Right ventricle myocardium superior (tissue), 1 donor: ENCODE measurements around the gene UTF1. TPM values are rescaled to one million over a fixed set of nuclear protein-coding genes. Genes with fewer than 3 reads are reported as not detected.

Experiments
- ATAC-seq: fragments of 200-7000 bp; cut with Tn5 transposase; one replicate; pipeline ENCODE4 v1.9.1; 2020; ENCODE audit warnings: mild to moderate bottlenecking; ENCODE audit not compliant: poor library complexity
- DNase-seq: peaks from one replicate; pipeline ENCODE4 v3.0.0-alpha.2; 2020
- intact Hi-C: fragments of 100-400 bp; cut with DNase I; formaldehyde crosslinking; loops from one replicate; pipeline ENCODE4 v1.11.2; 2022
- long read RNA-seq: library from polyadenylated mRNA; unstranded; transcript quantifications from one replicate; pipeline ENCODE4 v2.0.0, GENCODE V29; 2021
- total RNA-seq: library from RNA; stranded (reverse); fragmentation: NEBNext Ultra II Directional; extraction: Animal tissue kit (Norgen Biotek cat#: 25700); gene quantifications from one replicate; pipeline ENCODE4 v1.2.1, GENCODE V29; 2021
- donor health status: DM: no; HTN: yes; CAD: no; lungs with severe emphysema.

UTF1 gene, protein sequence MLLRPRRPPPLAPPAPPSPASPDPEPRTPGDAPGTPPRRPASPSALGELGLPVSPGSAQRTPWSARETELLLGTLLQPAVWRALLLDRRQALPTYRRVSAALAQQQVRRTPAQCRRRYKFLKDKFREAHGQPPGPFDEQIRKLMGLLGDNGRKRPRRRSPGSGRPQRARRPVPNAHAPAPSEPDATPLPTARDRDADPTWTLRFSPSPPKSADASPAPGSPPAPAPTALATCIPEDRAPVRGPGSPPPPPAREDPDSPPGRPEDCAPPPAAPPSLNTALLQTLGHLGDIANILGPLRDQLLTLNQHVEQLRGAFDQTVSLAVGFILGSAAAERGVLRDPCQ
- total RNA-seq = not detected
- long read RNA-seq = 0 reads

DNA sequence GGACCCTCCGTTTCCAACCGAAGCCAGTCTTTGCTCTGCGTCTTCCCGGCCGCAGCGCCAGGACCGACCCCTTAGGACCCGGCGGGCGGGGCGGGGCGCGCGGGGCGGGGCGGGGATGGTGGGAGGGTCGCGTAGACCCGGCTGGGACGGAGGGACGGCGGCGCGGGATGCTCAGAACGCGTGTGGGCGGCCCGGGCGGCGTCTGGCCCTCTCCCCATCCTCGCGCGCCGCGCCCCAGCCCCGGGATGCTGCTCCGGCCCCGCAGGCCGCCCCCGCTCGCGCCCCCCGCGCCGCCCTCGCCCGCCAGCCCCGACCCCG is at the start of gene UTF1:
UTF1 (plus strand) TSS at position 174 of the 318 bp plus-strand sequence; CDS start at position 246, 72 bp downstream.
- intact Hi-C loops = no loop called here
- no peak for ATAC-seq
- no peak for DNase-seq

DNA sequence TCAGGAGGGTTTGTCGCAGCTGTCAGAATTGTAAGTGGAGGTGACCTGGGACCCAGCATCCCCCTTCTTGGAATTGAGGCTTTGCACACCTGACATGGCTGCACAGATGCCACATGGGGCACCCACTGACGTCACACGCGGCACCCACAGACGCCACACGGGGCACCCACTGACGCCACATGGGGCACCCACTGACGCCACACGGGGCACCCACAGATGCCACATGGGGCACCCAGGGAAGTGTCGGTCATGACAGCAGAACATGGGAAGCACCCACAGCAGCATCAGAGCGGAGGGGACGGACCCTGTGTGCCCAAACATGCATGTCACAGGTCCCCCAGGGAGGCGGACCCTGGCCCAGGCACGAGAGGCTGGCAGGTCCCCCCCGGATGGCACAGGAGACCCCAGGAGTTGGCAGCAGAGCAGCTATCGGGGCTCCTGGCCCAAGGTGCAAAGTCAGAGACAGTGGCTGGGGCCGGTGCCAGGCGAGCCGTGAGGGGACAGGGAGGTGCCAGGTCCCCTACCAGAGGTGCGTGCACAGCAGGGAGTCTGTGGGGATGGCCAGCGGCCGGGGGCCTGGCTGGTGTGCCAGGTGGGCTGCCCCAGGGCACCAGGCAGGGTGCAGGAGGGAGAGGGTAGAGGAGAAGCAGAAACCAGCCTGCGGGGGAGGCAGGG is 48.9 kb upstream of the UTF1 start:
- ATAC-seq (no peak), DNase-seq (peak; percentile 22)
- intact Hi-C loops = no loop called here

DNA sequence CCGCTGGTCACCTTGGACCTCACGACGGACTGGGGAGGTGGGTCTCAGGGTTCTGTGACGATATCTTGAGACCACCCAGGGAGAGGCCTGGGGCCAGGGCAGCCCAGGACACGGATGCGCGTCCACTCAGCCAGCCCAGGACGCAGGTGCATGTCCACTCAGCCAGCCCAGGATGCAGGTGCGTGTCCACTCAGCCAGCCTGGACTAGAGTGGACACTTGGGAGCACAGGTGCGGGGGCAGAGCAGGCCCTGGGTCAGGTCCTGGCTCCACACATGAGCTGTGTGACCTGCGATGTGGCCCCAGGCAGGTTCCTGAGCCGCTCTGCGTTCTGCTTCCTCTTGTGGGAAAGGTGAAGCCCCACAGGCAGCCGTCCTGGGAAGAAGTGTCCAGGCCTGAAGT is 47.8 kb upstream of the UTF1 start:
- ATAC-seq (no peak), DNase-seq (peak; percentile 14)
- intact Hi-C loops = no loop called here

DNA sequence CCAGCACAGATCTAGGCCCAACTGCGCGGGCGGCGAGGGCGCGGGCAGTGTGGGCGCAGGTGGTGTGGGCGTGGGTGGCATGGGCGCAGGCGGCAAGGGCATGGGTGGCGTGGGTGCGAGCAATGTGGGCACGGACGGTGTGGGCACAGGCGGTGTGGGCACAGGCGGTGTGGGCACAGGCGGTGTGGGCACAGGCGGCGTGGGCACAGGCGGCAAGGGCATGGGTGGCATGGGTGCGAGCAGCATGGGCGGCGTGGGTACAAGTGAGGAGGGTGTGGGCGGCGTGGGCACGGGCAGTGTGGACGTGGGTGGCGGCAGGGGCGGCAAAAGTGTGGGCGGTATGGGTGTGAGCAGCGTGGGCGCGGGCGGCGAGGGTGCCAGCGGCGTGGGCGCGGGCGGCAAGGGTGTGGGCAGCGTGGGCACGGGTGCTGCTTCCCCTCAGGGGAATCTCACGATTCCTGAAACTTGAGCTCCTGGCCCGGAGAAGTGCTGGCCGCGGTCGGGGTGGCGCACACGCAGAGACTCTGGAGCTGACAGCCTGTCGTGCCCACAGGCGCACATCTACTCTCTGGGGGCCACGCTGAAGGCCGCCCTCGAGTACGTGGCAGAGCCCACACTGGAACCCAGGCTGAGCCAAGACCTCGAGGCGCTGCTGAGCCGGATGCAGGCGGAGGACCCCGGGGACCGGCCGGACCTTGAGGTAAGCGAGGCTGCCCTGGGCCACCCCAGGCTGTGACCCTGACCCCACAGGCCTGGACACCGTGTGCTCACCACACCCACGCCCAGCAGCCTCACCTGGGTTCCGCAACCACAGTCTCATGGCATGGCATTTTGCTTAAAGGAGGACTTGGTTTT is 47.0 kb upstream of the UTF1 start:
- no peak for ATAC-seq
- DNase-seq = no peak
- intact Hi-C loops = no loop called here

DNA sequence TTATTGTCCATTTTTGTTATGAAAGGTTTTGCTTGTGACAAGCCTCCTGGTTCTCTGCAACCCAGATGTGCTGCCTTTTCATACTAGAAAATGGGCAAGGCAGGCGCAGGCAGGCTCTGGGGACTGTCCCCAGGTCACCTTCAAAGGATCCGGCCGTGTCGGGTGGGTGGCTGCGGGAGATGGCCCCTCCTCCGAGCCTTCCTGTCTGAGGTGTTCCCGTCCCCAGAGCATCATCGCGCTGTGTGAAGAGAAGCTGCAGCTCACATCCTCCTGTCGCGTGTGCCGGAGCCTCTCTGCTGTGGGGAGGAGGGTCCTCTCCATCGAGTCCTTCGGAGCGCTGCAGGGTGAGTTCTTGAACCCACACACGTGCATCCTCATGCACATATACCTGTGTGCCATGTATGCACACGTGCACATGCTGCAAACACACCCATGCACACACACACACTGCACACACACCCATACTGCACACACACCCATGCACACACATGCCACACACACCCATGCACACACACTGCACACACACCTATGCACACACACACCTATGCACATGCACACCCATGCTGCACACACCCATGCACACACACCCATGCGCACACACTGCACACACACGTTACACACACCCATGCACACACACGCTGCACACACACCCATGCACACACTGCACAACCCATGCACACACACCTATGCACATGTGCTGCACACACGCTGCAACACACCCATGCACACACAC is 46.2 kb upstream of the UTF1 start:
- no peak for DNase-seq
- no peak for ATAC-seq
- intact Hi-C loops = no loop called here

DNA sequence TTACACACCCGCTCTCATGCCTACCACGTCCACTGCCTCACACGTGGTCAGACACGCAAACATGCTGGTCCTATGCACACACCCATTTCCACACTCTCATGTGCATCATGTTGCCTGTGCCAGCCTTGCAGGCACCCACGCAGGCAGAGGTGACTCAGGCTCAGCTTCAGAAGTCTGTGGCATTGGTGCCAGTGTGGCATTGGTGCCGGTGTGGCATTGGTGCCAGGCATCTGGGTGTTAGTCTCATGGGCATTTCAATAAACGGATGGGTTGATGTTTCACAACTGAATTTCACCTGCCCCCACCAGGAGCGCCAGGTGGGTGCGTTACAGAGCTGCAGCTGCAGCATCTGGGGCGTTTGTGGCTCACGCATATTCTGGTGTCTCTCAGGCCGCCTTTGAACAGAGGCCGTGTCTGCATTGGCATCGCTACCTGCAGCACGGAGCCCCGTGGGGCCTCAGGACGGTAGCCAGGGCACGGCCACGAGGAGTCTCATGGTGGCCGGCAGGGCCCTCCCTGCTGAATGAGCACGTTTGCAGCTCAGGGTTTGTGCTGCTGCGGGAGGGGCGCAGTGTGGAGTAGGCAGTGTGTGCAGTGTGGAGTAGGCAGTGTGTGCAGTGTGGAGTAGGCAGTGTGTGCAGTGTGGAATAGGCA is 45.3 kb upstream of the UTF1 start:
- intact Hi-C loops = no loop called here
- DNase-seq = no peak
- no peak for ATAC-seq

DNA sequence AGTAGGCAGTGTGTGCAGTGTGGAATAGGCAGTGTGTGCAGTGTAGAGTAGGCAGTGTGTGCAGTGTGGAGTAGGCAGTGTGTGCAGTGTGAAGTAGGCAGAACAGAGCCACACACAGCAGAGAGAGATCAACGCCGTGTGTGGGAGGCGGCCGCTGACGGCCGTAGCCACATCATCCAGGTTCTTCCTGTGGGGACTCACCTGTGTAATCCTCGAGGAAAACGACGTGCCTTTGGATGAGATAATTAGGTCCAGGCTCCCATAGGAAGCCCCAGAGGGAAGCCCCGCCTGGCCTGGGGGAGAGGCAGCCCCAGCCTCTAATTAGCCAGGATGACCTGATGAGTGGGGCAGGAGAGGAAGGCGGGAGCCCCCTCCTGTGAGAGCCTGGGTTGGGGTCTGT is 44.6 kb upstream of the UTF1 start:
- ATAC-seq = no peak
- intact Hi-C loops = no loop called here
- no peak for DNase-seq

DNA sequence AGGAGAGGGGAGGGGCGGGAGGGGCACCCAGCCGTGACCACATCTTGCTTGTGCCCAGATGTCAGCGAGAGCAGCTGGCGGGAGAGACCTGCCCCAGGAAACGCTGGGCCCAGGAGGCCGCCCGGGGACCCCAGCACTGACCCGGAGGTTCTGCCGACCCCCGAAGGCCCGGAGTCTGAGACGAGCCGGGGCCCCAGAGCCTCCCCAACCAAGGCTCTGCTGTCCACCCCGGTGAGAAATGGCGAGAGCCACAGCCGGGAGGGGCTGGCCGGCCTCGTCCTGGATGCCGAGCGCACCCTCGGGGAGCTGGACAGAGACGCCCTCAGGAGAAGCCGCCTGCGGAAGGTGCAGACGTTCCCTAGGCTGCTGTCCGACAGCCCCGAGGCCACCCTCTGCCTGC is 44.1 kb upstream of the UTF1 start:
- ATAC-seq (no peak), DNase-seq (no peak)
- intact Hi-C loops = no loop called here

DNA sequence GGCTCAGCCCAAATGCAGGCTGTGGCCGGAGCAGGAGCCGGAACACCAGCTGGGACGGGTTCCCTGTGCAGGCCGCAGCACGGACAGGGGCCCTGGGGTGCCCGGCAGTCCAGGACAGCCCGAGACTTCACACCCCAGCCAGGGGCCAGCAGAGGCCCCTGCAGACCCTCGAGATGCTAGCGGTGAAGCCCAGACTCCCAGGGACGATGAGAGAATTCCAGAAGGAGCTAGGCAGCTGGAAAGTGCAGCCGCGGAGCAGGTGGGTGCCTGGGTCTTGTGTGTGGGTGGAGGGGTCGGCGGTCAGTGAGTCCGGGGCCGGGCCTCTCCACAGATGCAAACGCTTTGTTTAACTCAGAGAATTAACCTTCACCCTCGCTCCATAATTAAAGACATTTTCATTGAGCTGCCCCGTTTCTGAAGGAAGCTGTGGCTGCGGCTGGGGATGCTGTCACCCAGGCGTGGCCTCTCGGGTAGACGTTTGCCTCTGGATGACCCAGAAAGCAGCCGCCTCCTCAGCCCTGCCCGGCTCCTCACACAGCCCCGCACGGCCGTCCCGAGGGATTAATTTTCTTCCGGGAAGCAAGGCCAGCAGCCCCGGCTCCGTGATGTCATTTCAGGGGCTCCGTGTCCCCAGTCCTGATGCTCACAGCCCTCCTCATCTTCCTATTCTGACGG is 43.5 kb upstream of the UTF1 start:
- intact Hi-C loops = no loop called here
- ATAC-seq (no peak), DNase-seq (no peak)

DNA sequence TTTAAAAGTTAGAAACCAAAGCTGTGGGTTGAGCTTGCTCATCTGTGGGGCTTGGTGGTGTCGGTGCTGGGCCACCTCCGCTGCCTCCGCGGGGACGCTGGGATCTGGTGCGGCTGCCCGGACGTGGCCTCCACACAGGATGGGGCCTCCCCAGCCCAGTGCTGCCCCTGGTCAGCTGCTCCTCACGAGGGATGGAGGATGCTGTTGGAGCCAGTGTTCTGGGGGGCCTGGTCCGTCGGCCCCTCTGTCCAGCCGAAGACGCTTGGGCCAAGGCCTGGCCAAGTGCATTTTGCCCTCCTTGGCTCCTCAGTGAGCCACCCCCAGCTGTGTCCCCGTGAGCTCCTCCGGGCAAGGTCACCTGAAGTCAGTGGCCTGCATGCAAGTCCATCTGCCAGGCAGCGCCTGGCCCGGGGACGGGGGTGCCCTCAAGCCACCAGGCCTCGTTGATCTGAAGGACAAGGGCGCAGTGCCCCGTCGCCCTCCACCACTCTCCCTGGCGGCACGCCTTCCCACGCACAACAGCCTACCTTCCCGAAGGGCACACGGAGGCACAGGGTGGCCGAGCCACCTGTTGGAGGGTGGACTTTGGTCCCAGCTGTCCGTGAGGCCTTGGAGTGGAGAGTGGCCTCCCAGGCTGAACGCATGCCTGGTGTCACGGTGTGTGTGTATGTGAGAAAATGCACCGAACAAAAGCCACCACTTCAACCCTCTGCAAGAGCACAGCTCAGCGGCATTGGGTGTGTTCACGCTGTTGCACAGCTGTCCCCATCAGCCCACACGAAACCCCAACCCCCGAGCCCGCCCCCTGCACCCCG is 42.7 kb upstream of the UTF1 start:
- intact Hi-C loops = no loop called here
- DNase-seq (no peak), ATAC-seq (no peak)

DNA sequence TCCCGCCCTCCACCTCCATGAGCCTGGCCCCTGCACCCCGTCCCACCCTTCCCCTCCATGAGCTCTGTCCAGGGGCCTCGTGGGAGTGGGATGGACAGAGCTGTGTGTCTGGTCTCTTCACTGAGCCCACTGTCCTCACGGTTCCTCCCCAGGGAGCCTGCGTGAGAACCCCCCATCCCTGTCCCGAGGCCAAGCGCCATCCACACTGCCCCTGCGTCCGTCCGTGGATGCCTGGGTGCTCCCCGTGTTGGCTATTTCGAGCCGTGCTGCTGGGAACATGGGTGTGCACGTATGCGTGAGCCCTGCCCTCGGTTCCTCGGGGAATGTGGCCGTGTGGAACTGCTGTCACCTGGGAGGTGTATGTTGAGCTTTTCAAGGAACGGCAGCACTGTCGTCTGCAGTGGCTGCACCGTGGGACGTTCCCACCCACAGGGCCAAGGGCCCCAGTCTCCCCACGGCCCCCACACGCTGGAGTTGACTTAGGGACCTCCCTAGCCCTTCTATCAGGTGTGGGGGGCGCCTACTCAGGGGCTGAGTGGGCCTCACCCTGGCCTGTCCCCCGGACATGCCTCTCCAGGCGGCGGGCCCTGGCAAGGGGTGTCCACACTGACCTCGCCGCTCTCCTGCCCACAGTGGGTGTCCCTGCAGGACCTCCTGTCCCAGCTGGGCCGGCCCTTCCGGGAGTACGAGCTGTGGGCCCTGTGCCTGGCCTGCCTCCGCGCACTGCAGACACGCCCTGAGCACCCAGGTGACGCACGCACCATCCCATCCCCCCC is 41.9 kb upstream of the UTF1 start:
- no peak for ATAC-seq
- DNase-seq = no peak
- intact Hi-C loops = no loop called here

DNA sequence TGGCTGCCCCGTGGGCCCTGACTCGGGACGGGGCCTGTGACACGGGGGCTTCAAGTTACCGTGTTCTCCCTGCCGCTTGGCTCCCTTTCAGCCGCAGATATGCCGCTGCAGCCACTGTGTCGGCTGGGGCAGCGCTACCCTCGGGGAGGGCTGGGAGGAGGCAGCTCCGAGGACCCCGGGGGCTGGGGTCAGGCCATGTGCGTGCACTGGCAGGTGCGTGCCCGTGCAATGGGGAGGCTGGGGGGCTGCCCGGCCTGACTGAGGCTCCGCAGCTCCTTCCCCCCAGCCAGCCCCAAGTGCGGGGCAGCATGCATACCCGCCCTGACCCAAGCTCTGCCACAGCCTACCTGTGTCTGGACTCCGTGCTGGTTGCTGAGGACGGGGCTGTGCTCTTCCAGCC is 40.8 kb upstream of the UTF1 start:
- DNase-seq (no peak), ATAC-seq (no peak)
- intact Hi-C loops = no loop called here

DNA sequence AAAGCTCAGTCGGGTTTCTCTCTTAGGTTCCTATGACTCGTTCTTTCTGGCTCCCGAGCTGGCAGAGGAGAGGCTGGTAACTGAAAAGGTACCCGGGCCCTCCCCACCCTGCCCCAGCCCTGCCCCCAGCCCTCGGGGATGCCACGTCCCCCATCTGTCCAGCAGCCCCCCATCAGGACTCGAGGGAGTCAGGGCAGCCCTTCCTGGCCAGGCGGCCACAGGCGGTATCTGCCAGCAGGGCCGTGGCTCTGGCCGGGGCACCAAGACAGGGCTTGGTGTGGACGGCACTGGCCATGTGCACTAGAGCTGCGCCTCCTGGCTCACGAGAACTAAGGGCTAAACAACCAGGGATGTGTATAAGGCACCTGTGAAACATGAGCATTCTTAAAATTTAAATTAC is 40.3 kb upstream of the UTF1 start:
- intact Hi-C loops = no loop called here
- no peak for DNase-seq
- ATAC-seq = no peak

DNA sequence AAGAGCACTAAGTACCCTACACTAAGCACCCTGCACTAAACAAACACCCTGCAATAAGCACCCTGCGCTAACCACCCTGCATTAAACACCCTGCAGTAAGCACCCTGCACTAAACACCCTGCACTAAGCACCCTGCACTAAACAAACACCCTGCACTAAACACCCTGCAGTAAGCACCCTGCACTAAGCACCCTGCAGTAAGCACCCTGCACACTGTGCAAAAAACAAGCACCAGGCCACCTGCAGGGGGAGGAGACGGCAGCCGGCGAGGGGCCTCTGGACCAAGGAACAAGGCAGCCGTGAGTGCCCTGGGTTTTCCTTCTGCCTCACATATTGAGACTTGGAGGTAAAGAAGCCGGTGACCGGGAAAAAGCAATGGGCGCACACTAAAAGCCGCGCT is 39.8 kb upstream of the UTF1 start:
- intact Hi-C loops = no loop called here

DNA sequence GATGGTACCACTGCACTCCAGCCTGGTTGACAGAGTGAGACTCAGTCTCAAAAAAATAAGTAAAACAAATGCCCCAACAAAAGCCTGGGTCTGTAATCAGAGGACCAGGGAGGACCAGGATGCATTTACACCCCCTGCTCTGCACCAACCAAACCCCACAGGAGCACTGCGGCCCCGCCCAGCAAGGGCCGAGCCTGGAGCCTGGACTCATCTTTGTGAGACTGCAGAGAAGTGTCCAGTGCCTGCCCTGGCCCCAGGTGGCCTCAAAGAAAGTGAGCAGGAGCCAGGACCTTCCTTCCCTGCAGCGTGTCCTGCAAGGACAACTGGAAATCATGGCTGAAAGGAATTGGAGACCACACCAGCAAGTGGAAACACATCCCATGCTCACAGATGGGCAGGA is 38.4 kb upstream of the UTF1 start:
- DNase-seq (no peak), ATAC-seq (no peak)
- intact Hi-C loops = no loop called here

More for the DNA sequence above, 39.8 kb upstream of the UTF1 start:
- DNase-seq (no peak), ATAC-seq (no peak)

DNA sequence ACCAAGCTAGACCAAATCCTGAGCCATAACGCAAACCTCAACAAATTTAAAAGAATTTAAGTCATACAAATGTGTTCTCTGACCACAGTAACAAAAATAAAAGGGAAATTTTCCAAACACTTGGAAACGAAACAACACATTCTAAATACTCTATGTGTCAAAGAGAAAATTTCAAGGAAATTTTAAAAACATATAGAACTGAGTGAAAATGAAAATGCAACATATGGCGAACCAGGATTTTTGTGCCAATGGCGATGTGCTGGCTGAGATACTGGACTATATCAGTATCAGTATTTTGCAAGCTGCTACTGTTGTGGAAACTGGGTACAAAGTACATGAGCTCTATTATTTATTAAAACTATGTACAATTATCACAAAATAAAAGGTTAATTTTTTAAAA is 35.9 kb upstream of the UTF1 start:
- ATAC-seq = no peak
- no peak for DNase-seq
- intact Hi-C loops = no loop called here

DNA sequence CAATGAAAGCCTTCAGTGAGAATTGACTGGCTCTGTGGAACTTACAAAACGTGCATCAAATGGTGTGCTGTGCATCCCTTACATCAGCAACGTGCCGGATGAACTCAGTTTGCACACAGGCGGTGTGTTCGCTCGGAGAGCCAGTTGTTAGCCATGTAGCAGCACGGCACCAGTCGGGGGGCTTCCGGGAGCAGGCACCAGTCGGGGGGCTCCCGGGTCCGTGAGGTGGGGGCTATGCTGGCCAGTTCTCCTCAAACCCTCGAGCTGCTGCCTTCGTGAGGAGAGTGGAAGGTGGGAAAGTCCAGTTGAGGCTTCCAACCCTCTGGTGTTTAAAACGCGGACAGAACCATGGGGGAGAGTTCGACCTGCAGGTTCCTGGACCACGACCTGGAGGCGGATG is 34.9 kb upstream of the UTF1 start:
- no peak for DNase-seq
- no peak for ATAC-seq
- intact Hi-C loops = no loop called here
